Measurements from ENCODE around the gene UBE2J1. TPM values are rescaled to one million over a fixed set of nuclear protein-coding genes. Genes with fewer than 3 reads are reported as not detected.

The UBE2J1 gene, protein sequence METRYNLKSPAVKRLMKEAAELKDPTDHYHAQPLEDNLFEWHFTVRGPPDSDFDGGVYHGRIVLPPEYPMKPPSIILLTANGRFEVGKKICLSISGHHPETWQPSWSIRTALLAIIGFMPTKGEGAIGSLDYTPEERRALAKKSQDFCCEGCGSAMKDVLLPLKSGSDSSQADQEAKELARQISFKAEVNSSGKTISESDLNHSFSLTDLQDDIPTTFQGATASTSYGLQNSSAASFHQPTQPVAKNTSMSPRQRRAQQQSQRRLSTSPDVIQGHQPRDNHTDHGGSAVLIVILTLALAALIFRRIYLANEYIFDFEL
- 57.2 TPM for total RNA-seq

DNA sequence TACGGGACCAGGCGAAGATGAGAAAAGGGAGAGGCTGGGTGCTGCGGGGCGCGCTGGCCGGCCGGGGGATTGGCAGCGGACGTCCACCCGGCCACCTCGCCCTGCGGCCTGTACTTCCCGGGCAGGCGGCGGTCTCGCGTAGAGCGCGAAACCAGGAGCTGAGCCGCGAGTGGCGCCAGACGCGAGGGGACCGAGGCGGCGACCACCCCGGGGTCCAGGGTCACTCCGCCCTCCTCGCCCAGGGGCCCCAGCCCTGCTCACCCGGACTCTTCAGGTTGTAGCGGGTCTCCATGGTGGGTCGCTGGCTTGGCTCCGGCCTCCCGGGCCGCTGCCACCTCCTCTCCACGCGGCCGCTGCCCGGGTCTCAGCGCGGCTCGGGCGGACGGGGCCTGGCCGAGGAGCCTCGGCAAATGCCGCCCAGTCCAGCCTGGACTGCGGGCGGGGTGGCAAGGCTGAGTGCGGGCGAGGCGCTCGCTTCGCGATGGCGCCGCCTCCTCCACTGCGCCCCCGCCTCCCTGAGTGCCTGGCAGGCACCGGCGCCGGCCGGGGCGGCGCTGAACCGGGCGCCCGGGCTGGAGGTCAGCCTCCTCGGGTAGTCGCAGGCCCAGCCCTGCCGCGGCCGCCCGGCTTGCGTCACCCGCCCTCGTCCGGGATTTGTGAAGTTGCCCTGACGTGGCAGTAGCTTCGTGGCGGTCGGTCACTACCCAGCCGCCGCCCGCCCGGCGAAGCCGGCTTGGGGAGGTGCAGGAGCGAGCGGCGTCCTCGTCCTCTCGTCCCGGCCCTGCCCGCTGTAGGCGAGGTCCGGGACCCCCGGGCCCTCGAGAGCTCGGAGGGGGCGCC lies at the start of gene UBE2J1:
UBE2J1 (minus strand) TSS at position 445 of the 840 bp plus-strand sequence; CDS start at position 292, 153 bp downstream.

DNA sequence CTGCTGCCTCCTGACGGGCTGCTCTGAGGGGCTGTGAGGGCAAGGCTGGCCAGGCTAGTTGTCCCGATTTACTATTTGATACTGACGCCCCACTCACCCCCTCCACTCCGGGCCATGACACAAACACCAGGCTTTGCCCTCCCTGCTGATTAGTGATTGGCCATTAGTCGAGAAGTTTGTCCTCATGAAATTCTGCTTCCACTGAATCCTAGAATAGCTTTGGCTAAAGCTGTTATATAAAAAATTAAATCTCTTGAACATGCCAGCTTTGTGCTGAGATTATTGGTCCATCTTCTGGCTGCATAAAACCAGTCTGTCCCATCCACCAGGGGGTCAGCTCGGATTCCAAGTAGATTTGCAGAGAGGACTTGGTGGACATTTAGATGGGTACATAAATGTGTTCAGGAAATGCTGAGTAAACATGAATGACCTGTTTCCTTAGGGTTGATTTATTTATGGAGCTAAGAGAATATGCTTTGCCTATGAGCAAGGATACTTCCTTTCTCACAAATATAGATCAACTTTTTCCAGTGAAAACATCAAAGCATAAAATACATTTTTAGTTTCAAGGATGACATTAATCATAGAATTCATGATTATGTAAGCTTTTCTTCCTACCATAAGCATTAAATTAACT lies 37.2 kb downstream of the UBE2J1 start, which contains the start of gene GABRR2:
GABRR2 (minus strand) TSS at position 51 of the 637 bp plus-strand sequence. CDS start 134 bp downstream, outside the sequence.

Other genes starting within 250 kb of the UBE2J1 start
- gene SRSF12, start 234.7 kb downstream of the UBE2J1 start, total RNA-seq, result 45.0 TPM
- gene PM20D2, start 206.7 kb downstream of the UBE2J1 start, total RNA-seq, result 22.1 TPM
- gene GABRR1, start 135.4 kb downstream of the UBE2J1 start, total RNA-seq, result 0.46 TPM
- not detected for gene GABRR2, start 37.4 kb downstream of the UBE2J1 start, total RNA-seq
- gene RRAGD, start 59.6 kb upstream of the UBE2J1 start, total RNA-seq, result 61.1 TPM
- 66.2 TPM for gene ANKRD6, start 80.4 kb upstream of the UBE2J1 start, total RNA-seq